Ovary (tissue), 3 donors: ENCODE results near the gene WWOX.

Source experiments
- POLR2A ChIP-seq: fragments of 450-650 bp; IDR thresholded peaks from one replicate; pipeline ENCODE4 v1.6.1; 2017; ENCODE audit warnings: antibody characterized with exemption, mild to moderate bottlenecking, moderate library complexity
- TF ChIP-seq, protein P1 (sequence below), 3 donors: fragments of 450-650 bp in 2 of 3; fragments of 200-600 bp in 1 of 3; IDR thresholded peaks; one replicate each; pipeline versions ENCODE4 v1.5.1 to v1.8.0; 2016 to 2022; ENCODE audit warnings: antibody characterized with exemption in 3 of 3, mild to moderate bottlenecking in 1 of 3
- donor health status: DM: no; HTN: no; CAD: no.

DNA sequence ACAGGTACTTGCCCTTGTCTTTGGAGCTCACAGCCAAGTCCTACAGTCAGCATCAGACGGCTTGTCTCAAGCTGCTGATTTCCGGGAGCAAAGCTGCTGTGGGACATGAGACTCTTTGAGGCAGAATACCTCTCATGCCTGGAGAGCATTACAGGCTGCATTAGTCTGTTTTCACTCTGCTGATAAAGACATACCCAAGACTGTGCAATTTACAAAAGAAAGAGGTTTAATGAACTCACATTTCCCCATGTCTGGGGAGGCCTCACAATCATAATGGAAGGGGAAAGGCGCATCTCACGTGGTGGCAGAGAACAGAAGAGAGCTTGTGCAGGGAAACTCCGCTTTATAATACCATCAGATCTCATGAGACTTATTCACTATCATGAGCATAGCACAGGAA lies 661.2 kb downstream of the WWOX start:
- no peak for TF ChIP-seq POLR2A
- TF ChIP-seq, protein P1, sequence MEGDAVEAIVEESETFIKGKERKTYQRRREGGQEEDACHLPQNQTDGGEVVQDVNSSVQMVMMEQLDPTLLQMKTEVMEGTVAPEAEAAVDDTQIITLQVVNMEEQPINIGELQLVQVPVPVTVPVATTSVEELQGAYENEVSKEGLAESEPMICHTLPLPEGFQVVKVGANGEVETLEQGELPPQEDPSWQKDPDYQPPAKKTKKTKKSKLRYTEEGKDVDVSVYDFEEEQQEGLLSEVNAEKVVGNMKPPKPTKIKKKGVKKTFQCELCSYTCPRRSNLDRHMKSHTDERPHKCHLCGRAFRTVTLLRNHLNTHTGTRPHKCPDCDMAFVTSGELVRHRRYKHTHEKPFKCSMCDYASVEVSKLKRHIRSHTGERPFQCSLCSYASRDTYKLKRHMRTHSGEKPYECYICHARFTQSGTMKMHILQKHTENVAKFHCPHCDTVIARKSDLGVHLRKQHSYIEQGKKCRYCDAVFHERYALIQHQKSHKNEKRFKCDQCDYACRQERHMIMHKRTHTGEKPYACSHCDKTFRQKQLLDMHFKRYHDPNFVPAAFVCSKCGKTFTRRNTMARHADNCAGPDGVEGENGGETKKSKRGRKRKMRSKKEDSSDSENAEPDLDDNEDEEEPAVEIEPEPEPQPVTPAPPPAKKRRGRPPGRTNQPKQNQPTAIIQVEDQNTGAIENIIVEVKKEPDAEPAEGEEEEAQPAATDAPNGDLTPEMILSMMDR (IDR thresholded peaks at IDR 0.05): no peak
